ENCODE data around the gene EDAR. TPM values are rescaled to one million over a fixed set of nuclear protein-coding genes. Genes with fewer than 3 reads are reported as not detected.

Gene EDAR
- total RNA-seq, 1 donor from 2014 or later: not detected

DNA sequence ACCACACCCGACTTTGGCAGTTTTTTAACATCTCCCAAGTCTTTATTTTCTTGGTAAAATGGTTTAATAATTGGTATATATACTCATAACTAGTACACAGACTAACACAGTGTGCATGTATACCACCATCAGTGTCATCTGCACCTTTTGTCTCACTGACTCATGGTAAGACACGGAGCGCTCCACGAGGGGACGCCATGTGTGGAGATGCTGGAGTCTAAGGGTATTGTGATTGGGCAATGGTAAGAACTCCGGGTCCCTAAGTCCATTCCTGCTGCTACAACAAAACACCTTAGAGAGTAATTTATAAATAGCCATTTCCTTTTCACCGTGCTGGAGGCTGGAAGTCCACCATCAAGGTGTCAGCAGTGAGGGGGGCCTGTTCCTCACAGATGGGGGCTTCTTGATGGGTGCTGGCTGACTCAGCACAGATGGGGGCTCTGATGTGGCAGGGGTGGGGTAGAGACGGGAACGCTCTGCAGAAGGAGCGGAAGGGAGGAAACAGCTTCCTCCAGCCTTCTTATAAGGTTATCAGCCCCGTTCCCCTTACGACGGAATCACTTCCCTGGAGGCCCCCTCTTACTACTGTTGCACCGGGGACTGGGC lies 42.0 kb upstream of the EDAR start:
- Histone ChIP-seq H3K9me3 (ENCODE audit: insufficient read depth, low read depth, low read length) (no peaks in the 10 kb centered on the region), H4K20me1 (ENCODE audit: insufficient read depth, low read length) (no peaks in the 10 kb centered on the region), H3K9ac (ENCODE audit: low read length) (no peak overlapping the region), H2AFZ (ENCODE audit: low read depth, low read length) (peak overlapping the region; percentile 84), H3K4me3 (ENCODE audit: insufficient read depth, low read depth, low read length) (peak overlapping the region; percentile 64), H3K4me2 (ENCODE audit: low read length) (peak overlapping the region; percentile 95), H3K36me3 (ENCODE audit: insufficient read depth, low read length) (no peaks in the 10 kb centered on the region), H3K4me1 (ENCODE audit: insufficient read depth, low read length) (peaks cover 12% of the 10 kb centered on the region), H3K27ac (ENCODE audit: low read depth, low read length) (no peak overlapping the region), H3K79me2 (ENCODE audit: insufficient read depth, low read length) (no peaks in the 10 kb centered on the region), H3K27me3 (ENCODE audit: insufficient read depth, low read length) (peaks cover 11% of the 10 kb centered on the region)
- no peak for TF ChIP-seq EZH2 (IDR thresholded peaks at IDR 0.05; ENCODE audit: insufficient read depth, low read length)
- peaks cover 2% of the 10 kb centered on the region for H3K36me3 Mint-ChIP-seq (ENCODE audit: low read depth, unreplicated experiment)
- DNase-seq (ENCODE audit: low read depth): no peak
- no peak overlapping the region for H3K27ac Mint-ChIP-seq (ENCODE audit: unreplicated experiment)
- H3K27me3 Mint-ChIP-seq (ENCODE audit: low read depth, unreplicated experiment): peaks cover 50% of the 10 kb centered on the region
- peaks cover 3% of the 10 kb centered on the region for H3K4me1 Mint-ChIP-seq (ENCODE audit: low read depth, unreplicated experiment)
- no peak for FAIRE-seq
- H3K9me3 Mint-ChIP-seq (ENCODE audit: unreplicated experiment): peaks cover 10% of the 10 kb centered on the region
- peak overlapping the region; percentile 72 for H3K4me3 Mint-ChIP-seq (ENCODE audit: unreplicated experiment)

DNA sequence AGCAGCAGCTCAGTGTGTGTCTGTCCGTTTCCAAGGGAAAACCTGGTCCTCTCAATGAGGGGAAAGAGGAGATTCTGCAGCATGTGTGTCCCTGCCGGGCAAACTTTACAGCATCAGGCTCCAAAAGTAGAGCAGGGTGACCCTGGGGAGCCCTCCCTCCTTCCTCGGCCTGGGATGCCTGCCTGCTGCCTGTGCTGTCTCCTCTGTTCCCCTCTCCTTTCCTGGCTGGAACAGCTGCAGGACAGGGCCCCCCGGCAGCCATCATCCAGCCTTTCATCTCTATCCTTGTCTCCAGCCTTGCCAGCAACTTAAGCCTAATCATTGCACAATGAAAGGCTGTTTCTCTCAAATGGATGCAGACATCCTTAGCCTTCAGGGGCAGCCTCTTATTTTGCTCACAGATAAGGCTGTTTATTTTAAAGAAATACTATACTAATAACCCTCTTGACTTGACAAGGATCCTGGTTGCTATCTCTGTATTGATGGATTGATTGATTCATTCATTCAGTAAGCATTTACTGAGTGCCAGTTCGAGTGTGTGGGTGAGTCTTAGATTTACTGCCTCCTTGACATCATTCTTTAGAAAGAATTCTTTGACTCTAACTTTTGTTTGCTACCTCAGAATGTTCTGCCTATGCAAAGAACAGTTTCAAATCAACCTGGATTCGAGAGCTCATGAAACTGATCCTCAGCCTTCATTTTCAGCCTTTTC lies 40.6 kb upstream of the EDAR start:
- Histone ChIP-seq H3K79me2 (ENCODE audit: insufficient read depth, low read length) (no peaks in the 10 kb centered on the region), H3K36me3 (ENCODE audit: insufficient read depth, low read length) (no peaks in the 10 kb centered on the region), H3K4me3 (ENCODE audit: insufficient read depth, low read depth, low read length) (no peak overlapping the region), H4K20me1 (ENCODE audit: insufficient read depth, low read length) (no peaks in the 10 kb centered on the region), H3K4me1 (ENCODE audit: insufficient read depth, low read length) (peaks cover 12% of the 10 kb centered on the region), H3K4me2 (ENCODE audit: low read length) (no peak overlapping the region), H3K27me3 (ENCODE audit: insufficient read depth, low read length) (peaks cover 14% of the 10 kb centered on the region), H2AFZ (ENCODE audit: low read depth, low read length) (no peak overlapping the region), H3K9me3 (ENCODE audit: insufficient read depth, low read depth, low read length) (no peaks in the 10 kb centered on the region), H3K9ac (ENCODE audit: low read length) (no peak overlapping the region), H3K27ac (ENCODE audit: low read depth, low read length) (no peak overlapping the region)
- peaks cover 2% of the 10 kb centered on the region for H3K36me3 Mint-ChIP-seq (ENCODE audit: low read depth, unreplicated experiment)
- H3K27me3 Mint-ChIP-seq (ENCODE audit: low read depth, unreplicated experiment): peaks cover 39% of the 10 kb centered on the region
- no peak for TF ChIP-seq EZH2 (IDR thresholded peaks at IDR 0.05; ENCODE audit: insufficient read depth, low read length)
- TF ChIP-seq, protein P1, sequence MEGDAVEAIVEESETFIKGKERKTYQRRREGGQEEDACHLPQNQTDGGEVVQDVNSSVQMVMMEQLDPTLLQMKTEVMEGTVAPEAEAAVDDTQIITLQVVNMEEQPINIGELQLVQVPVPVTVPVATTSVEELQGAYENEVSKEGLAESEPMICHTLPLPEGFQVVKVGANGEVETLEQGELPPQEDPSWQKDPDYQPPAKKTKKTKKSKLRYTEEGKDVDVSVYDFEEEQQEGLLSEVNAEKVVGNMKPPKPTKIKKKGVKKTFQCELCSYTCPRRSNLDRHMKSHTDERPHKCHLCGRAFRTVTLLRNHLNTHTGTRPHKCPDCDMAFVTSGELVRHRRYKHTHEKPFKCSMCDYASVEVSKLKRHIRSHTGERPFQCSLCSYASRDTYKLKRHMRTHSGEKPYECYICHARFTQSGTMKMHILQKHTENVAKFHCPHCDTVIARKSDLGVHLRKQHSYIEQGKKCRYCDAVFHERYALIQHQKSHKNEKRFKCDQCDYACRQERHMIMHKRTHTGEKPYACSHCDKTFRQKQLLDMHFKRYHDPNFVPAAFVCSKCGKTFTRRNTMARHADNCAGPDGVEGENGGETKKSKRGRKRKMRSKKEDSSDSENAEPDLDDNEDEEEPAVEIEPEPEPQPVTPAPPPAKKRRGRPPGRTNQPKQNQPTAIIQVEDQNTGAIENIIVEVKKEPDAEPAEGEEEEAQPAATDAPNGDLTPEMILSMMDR (IDR thresholded peaks at IDR 0.05; ENCODE audit: insufficient read depth, low read depth, low read length): no peak
- DNase-seq (ENCODE audit: low read depth) (no peak), FAIRE-seq (no peak)
- H3K27ac Mint-ChIP-seq (ENCODE audit: unreplicated experiment): no peak overlapping the region
- no peak overlapping the region for H3K4me3 Mint-ChIP-seq (ENCODE audit: unreplicated experiment)
- H3K4me1 Mint-ChIP-seq (ENCODE audit: low read depth, unreplicated experiment): peaks cover 3% of the 10 kb centered on the region
- peaks cover 5% of the 10 kb centered on the region for H3K9me3 Mint-ChIP-seq (ENCODE audit: unreplicated experiment)

DNA sequence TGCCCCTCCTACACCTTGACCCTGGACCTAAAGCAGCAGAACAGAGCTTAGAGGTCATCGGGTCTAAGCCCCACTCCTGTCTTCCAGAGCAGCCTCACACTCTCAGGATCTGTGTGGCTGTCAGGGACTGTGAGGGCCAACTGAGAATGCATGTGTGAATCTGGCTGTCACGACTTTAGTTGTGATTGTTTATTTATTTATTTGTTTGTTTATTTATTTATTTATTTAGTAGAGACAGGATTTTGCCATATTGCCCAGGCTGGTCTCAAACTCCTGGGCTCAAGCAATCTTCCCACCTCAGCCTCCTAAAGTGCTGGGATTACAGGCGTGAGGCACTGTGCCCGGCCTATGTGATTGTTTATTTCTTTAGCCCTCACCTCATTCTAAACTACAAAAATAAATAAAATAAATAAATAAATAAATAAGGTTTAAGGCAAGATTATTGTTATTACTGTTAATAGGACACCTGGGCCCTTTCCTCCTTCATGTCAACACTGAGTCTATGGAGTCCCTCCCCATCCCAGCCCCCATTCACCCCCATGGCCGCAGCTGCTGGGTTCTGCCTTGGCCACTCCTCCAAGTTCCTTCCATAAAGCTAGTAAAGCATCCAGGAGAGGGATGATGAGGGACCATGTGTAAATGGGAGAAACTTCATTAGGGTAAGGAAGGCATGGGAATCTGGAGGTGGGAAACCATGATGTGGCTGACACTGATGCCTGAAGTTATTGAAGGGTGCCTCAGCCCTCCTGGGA lies 39.9 kb upstream of the EDAR start:
- no peak for TF ChIP-seq EZH2 (IDR thresholded peaks at IDR 0.05; ENCODE audit: insufficient read depth, low read length)
- TF ChIP-seq, protein P1 (IDR thresholded peaks at IDR 0.05; ENCODE audit: insufficient read depth, low read depth, low read length): no peak
- no peak overlapping the region for H3K27ac ChIP-seq (ENCODE audit: low read depth, low read length)
- H4K20me1 ChIP-seq (ENCODE audit: insufficient read depth, low read length): no peaks in the 10 kb centered on the region
- no peak overlapping the region for H3K9ac ChIP-seq (ENCODE audit: low read length)
- H3K79me2 ChIP-seq (ENCODE audit: insufficient read depth, low read length): no peaks in the 10 kb centered on the region
- no peak overlapping the region for H3K4me3 Mint-ChIP-seq (ENCODE audit: unreplicated experiment)
- no peaks in the 10 kb centered on the region for H3K36me3 ChIP-seq (ENCODE audit: insufficient read depth, low read length)
- H3K27me3 ChIP-seq (ENCODE audit: insufficient read depth, low read length): peaks cover 19% of the 10 kb centered on the region
- peaks cover 5% of the 10 kb centered on the region for H3K9me3 Mint-ChIP-seq (ENCODE audit: unreplicated experiment)
- no peak overlapping the region for H2AFZ ChIP-seq (ENCODE audit: low read depth, low read length)
- H3K9me3 ChIP-seq (ENCODE audit: insufficient read depth, low read depth, low read length): no peaks in the 10 kb centered on the region
- DNase-seq (ENCODE audit: low read depth) (no peak), FAIRE-seq (no peak)
- no peak overlapping the region for H3K4me2 ChIP-seq (ENCODE audit: low read length)
- H3K27me3 Mint-ChIP-seq (ENCODE audit: low read depth, unreplicated experiment): peaks cover 34% of the 10 kb centered on the region
- H3K27ac Mint-ChIP-seq (ENCODE audit: unreplicated experiment): no peak overlapping the region
- H3K4me3 ChIP-seq (ENCODE audit: insufficient read depth, low read depth, low read length): no peak overlapping the region
- H3K36me3 Mint-ChIP-seq (ENCODE audit: low read depth, unreplicated experiment): peaks cover 2% of the 10 kb centered on the region
- peaks cover 12% of the 10 kb centered on the region for H3K4me1 ChIP-seq (ENCODE audit: insufficient read depth, low read length)
- peaks cover 3% of the 10 kb centered on the region for H3K4me1 Mint-ChIP-seq (ENCODE audit: low read depth, unreplicated experiment)

Measured in astrocyte (in vitro differentiated cells and primary cell).